ENCODE measurements around the gene PLOD2.

GRCh38 chr3:146180376-146180775 is 19.4 kb upstream of the PLOD2 start:
- TF ChIP-seq E4F1 (CRISPR knock-in tag; IDR thresholded peaks at IDR 0.05; ENCODE audit: borderline replicate concordance), result no peak
- TF ChIP-seq, protein P1, sequence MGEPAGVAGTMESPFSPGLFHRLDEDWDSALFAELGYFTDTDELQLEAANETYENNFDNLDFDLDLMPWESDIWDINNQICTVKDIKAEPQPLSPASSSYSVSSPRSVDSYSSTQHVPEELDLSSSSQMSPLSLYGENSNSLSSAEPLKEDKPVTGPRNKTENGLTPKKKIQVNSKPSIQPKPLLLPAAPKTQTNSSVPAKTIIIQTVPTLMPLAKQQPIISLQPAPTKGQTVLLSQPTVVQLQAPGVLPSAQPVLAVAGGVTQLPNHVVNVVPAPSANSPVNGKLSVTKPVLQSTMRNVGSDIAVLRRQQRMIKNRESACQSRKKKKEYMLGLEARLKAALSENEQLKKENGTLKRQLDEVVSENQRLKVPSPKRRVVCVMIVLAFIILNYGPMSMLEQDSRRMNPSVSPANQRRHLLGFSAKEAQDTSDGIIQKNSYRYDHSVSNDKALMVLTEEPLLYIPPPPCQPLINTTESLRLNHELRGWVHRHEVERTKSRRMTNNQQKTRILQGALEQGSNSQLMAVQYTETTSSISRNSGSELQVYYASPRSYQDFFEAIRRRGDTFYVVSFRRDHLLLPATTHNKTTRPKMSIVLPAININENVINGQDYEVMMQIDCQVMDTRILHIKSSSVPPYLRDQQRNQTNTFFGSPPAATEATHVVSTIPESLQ (CRISPR knock-in tag; IDR thresholded peaks at IDR 0.05), result no peak
- TF ChIP-seq EHMT2 (IDR thresholded peaks at IDR 0.05), result no peak
- TF ChIP-seq TCF7L2 (IDR thresholded peaks at IDR 0.05; ENCODE audit: low read depth, low read length), result no peak
- TF ChIP-seq SP1 (CRISPR knock-in tag; IDR thresholded peaks at IDR 0.05), result no peak
- no peak for TF ChIP-seq POLR2A (conservative IDR thresholded peaks at IDR 0.05)
- TF ChIP-seq ZZZ3 (IDR thresholded peaks at IDR 0.05), result no peak
- no peak for TF ChIP-seq BHLHE40 (IDR thresholded peaks at IDR 0.05; ENCODE audit: low read length)
